ENCODE measurements around the gene NIBAN1. TPM values are rescaled to one million over a fixed set of nuclear protein-coding genes. Genes with fewer than 3 reads are reported as not detected.
A peak's percentile ranks its signal among the peaks of the same experiment; 100 is the strongest.

Gene NIBAN1
- total RNA-seq, 1 donor = 66.2 TPM

- no peak for TF ChIP-seq CTCF (IDR thresholded peaks at IDR 0.05; ENCODE audit: extremely low read depth, low read depth, low read length)
- no peak overlapping the region for H3K27ac ChIP-seq (ENCODE audit: low read depth, low read length)
- no peaks in the 10 kb centered on the region for H3K36me3 ChIP-seq (ENCODE audit: insufficient read depth, low read length)
- peaks cover 24% of the 10 kb centered on the region for H3K27me3 ChIP-seq (ENCODE audit: insufficient read depth, low read length)
- no peak overlapping the region for H3K4me3 ChIP-seq (ENCODE audit: insufficient read depth, low read length)
- no peak overlapping the region for H2AFZ ChIP-seq (ENCODE audit: low read length)
- no peak overlapping the region for H3K4me2 ChIP-seq (ENCODE audit: insufficient read depth, low read length)
- peak; percentile 47 for DNase-seq (ENCODE audit: insufficient read length, low spot score, missing footprints)
- H4K20me1 ChIP-seq (ENCODE audit: insufficient read depth, low read length) = no peaks in the 10 kb centered on the region
- H3K79me2 ChIP-seq (ENCODE audit: insufficient read depth, low read length) = no peaks in the 10 kb centered on the region
- no peaks in the 10 kb centered on the region for H3K9me3 ChIP-seq (ENCODE audit: low read depth, low read length)
- peaks cover 14% of the 10 kb centered on the region for H3K4me1 ChIP-seq (ENCODE audit: insufficient read depth, low read length)
Observed at GRCh38 chr1:184975208-184975870, 1.0 kb upstream of the NIBAN1 start.

GRCh38 chr1:184974837-184975115, 468 bp upstream of the NIBAN1 start:
- peaks cover 24% of the 10 kb centered on the region for H3K27me3 ChIP-seq (ENCODE audit: insufficient read depth, low read length)
- no peaks in the 10 kb centered on the region for H3K79me2 ChIP-seq (ENCODE audit: insufficient read depth, low read length)
- no peak for DNase-seq (ENCODE audit: insufficient read length, low spot score, missing footprints)
- H3K4me2 ChIP-seq (ENCODE audit: insufficient read depth, low read length) = peak overlapping the region; percentile 94
- H3K36me3 ChIP-seq (ENCODE audit: insufficient read depth, low read length) = no peaks in the 10 kb centered on the region
- no peak overlapping the region for H2AFZ ChIP-seq (ENCODE audit: low read length)
- H4K20me1 ChIP-seq (ENCODE audit: insufficient read depth, low read length) = no peaks in the 10 kb centered on the region
- no peak overlapping the region for H3K27ac ChIP-seq (ENCODE audit: low read depth, low read length)
- peak overlapping the region; percentile 83 for H3K4me3 ChIP-seq (ENCODE audit: insufficient read depth, low read length)
- TF ChIP-seq CTCF (IDR thresholded peaks at IDR 0.05; ENCODE audit: extremely low read depth, low read depth, low read length) = no peak
- no peaks in the 10 kb centered on the region for H3K9me3 ChIP-seq (ENCODE audit: low read depth, low read length)
- peaks cover 15% of the 10 kb centered on the region for H3K4me1 ChIP-seq (ENCODE audit: insufficient read depth, low read length)

DNA sequence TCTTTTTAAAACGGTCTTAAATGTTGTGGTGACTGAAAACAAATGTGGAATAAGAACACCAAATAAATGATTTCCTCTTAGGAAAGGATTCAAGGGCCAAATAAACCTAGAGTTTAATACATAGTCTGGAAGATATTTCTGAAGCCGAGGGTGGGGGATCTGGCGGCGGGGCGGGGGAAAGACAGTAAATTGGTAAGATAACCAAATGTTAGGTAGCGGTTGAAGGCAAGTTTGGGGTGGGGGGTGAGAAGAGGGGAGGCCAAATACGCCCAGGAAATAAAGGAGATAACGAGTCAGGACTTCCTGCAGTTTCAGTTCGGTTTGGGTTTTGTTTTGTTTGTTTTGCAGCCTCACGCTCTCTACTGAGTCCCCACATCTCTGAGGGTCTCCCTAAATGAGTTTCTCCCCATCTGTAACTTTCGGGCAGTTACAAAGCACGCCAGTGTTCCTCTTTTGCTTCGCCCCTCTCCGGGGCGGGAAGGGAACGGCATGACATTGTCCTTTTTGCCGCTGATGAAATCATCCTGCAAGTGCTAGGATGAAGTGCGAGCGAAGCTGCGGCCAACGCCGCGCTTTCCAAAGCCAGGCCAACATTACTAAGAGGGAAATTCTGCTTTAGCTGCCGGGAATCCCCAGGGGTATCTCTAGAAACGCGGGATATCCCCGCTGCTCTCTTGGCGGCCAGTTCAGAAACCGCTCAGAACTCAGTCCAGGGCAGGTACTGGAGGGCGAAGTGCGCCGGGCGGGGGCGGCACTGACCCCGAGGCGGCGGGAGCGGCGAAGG, 844 bp downstream of the NIBAN1 start:
- TF ChIP-seq CTCF (IDR thresholded peaks at IDR 0.05; ENCODE audit: extremely low read depth, low read depth, low read length) = no peak
- peak overlapping the region; percentile 94 for H3K4me2 ChIP-seq (ENCODE audit: insufficient read depth, low read length)
- no peaks in the 10 kb centered on the region for H3K36me3 ChIP-seq (ENCODE audit: insufficient read depth, low read length)
- H3K4me1 ChIP-seq (ENCODE audit: insufficient read depth, low read length) = peaks cover 15% of the 10 kb centered on the region
- DNase-seq (ENCODE audit: insufficient read length, low spot score, missing footprints) = peak; percentile 94
- H2AFZ ChIP-seq (ENCODE audit: low read length) = peak overlapping the region; percentile 95
- H3K27me3 ChIP-seq (ENCODE audit: insufficient read depth, low read length) = peaks cover 24% of the 10 kb centered on the region
- no peak overlapping the region for H3K27ac ChIP-seq (ENCODE audit: low read depth, low read length)
- H3K79me2 ChIP-seq (ENCODE audit: insufficient read depth, low read length) = no peaks in the 10 kb centered on the region
- H4K20me1 ChIP-seq (ENCODE audit: insufficient read depth, low read length) = no peaks in the 10 kb centered on the region
- H3K9me3 ChIP-seq (ENCODE audit: low read depth, low read length) = no peaks in the 10 kb centered on the region
- H3K4me3 ChIP-seq (ENCODE audit: insufficient read depth, low read length) = peak overlapping the region; percentile 83

- peaks cover 24% of the 10 kb centered on the region for H3K27me3 ChIP-seq (ENCODE audit: insufficient read depth, low read length)
- no peak overlapping the region for H2AFZ ChIP-seq (ENCODE audit: low read length)
- no peak for TF ChIP-seq CTCF (IDR thresholded peaks at IDR 0.05; ENCODE audit: extremely low read depth, low read depth, low read length)
- peak overlapping the region; percentile 94 for H3K4me2 ChIP-seq (ENCODE audit: insufficient read depth, low read length)
- peaks cover 15% of the 10 kb centered on the region for H3K4me1 ChIP-seq (ENCODE audit: insufficient read depth, low read length)
- no peak overlapping the region for H3K4me3 ChIP-seq (ENCODE audit: insufficient read depth, low read length)
- no peak overlapping the region for H3K27ac ChIP-seq (ENCODE audit: low read depth, low read length)
- no peaks in the 10 kb centered on the region for H3K79me2 ChIP-seq (ENCODE audit: insufficient read depth, low read length)
- peak; percentile 47 for DNase-seq (ENCODE audit: insufficient read length, low spot score, missing footprints)
- H3K9me3 ChIP-seq (ENCODE audit: low read depth, low read length) = no peaks in the 10 kb centered on the region
- no peaks in the 10 kb centered on the region for H3K36me3 ChIP-seq (ENCODE audit: insufficient read depth, low read length)
- H4K20me1 ChIP-seq (ENCODE audit: insufficient read depth, low read length) = no peaks in the 10 kb centered on the region
Observed at GRCh38 chr1:184972315-184973055, 1.8 kb downstream of the NIBAN1 start.

Measured in osteoblast (primary cell).